Measurements from ENCODE around the gene PLCXD3.

DNA sequence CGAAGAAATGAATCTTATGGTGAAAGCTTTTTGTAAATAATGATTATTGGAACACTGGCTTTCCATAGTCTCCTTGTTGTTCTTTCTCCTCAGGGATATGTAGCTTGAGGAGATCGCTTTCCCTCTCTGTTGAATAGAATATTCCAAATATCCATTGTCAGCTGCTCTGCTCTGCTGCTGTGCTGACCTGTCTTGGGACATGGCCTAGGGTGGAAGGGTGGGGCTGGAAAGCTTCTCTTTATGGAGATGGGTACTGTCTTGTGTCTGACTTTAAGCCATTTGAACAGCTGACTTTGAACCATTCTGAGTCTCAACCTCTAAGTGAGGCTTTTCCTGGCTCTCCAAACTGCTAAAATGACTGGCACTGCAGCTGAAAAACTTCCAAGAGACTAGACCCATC is 135.8 kb downstream of the PLCXD3 start:
- no peak for TF ChIP-seq ZBTB7A (IDR thresholded peaks at IDR 0.05; ENCODE audit: low read depth)
- no peak for TF ChIP-seq TEAD4 (IDR thresholded peaks at IDR 0.05)
- TF ChIP-seq, protein P1, sequence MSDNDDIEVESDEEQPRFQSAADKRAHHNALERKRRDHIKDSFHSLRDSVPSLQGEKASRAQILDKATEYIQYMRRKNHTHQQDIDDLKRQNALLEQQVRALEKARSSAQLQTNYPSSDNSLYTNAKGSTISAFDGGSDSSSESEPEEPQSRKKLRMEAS (IDR thresholded peaks at IDR 0.05) = no peak
- TF ChIP-seq FOXM1 (IDR thresholded peaks at IDR 0.05; ENCODE audit: borderline replicate concordance, low read depth) = no peak
- no peak for TF ChIP-seq TAF1 (IDR thresholded peaks at IDR 0.05; ENCODE audit: low read depth)
- no peak for TF ChIP-seq RAD21 (IDR thresholded peaks at IDR 0.05; ENCODE audit: low read depth)
- TF ChIP-seq, protein P2, sequence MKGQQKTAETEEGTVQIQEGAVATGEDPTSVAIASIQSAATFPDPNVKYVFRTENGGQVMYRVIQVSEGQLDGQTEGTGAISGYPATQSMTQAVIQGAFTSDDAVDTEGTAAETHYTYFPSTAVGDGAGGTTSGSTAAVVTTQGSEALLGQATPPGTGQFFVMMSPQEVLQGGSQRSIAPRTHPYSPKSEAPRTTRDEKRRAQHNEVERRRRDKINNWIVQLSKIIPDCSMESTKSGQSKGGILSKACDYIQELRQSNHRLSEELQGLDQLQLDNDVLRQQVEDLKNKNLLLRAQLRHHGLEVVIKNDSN (IDR thresholded peaks at IDR 0.05) = no peak
- TF ChIP-seq YY1 (IDR thresholded peaks at IDR 0.05; ENCODE audit: low read depth) = no peak
